ENCODE measurements around the gene FOXL3.

FOXL3 gene

GRCh38 chr7:252981-253380, 37.0 kb upstream of the FOXL3 start:
- Histone ChIP-seq H3K36me3 (ENCODE audit: insufficient read depth, low read length) (no peaks in the 10 kb centered on the region), H3K4me3 (no peak overlapping the region), H3K9ac (ENCODE audit: insufficient read length) (no peak overlapping the region), H3K9me3 (ENCODE audit: low read depth, low read length) (no peaks in the 10 kb centered on the region), H3K27ac (no peak overlapping the region)
- TF ChIP-seq EZH2 (IDR thresholded peaks at IDR 0.05) (no peak), POLR2AphosphoS5 (IDR thresholded peaks at IDR 0.05; ENCODE audit: borderline replicate concordance, low read depth, low read length) (no peak), FOXP2 (optimal IDR thresholded peaks at IDR 0.05; ENCODE audit: control extremely low read depth, extremely low read length, insufficient read depth) (no peak)
- DNase-seq (ENCODE audit: low read depth, low spot score): no peak

GRCh38 chr7:253581-254336, 36.2 kb upstream of the FOXL3 start:
- H3K27ac ChIP-seq: no peak overlapping the region
- no peaks in the 10 kb centered on the region for H3K9me3 ChIP-seq (ENCODE audit: low read depth, low read length)
- H3K4me3 ChIP-seq: no peak overlapping the region
- TF ChIP-seq FOXP2 (optimal IDR thresholded peaks at IDR 0.05; ENCODE audit: control extremely low read depth, extremely low read length, insufficient read depth): no peak
- no peak for TF ChIP-seq EZH2 (IDR thresholded peaks at IDR 0.05)
- TF ChIP-seq POLR2AphosphoS5 (IDR thresholded peaks at IDR 0.05; ENCODE audit: borderline replicate concordance, low read depth, low read length): no peak
- DNase-seq (ENCODE audit: low read depth, low spot score): no peak
- H3K9ac ChIP-seq (ENCODE audit: insufficient read length): no peak overlapping the region
- no peaks in the 10 kb centered on the region for H3K36me3 ChIP-seq (ENCODE audit: insufficient read depth, low read length)

- no peak for DNase-seq (ENCODE audit: low read depth, low spot score)
- Histone ChIP-seq H3K36me3 (ENCODE audit: insufficient read depth, low read length) (no peaks in the 10 kb centered on the region), H3K9me3 (ENCODE audit: low read depth, low read length) (no peaks in the 10 kb centered on the region), H3K4me3 (no peak overlapping the region), H3K9ac (ENCODE audit: insufficient read length) (no peak overlapping the region), H3K27ac (no peak overlapping the region)
- TF ChIP-seq POLR2AphosphoS5 (IDR thresholded peaks at IDR 0.05; ENCODE audit: borderline replicate concordance, low read depth, low read length) (no peak), FOXP2 (optimal IDR thresholded peaks at IDR 0.05; ENCODE audit: control extremely low read depth, extremely low read length, insufficient read depth) (no peak), EZH2 (IDR thresholded peaks at IDR 0.05) (no peak)
Measured at GRCh38 chr7:254337-255037, 35.5 kb upstream of the FOXL3 start.

DNA sequence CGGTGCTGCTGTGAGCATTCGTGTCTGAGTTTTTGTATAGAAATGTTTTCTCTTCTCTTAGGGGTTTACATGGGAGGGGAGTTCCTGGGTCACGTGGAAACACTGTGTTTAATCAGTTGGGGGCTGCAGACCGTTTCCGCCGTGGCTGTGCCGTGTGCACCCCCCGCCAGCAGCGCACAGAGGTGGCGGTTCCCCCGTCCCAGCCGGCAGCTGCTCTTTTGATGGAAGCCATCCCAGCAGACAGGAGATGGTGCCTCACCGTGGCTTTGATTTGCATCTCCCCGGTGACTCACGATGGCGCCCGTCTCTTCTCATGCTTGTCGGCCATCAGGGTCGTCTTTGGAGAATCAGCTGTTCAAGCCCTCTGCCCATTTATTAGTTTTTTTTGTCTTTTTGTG, 34.9 kb upstream of the FOXL3 start:
- TF ChIP-seq FOXP2 (optimal IDR thresholded peaks at IDR 0.05; ENCODE audit: control extremely low read depth, extremely low read length, insufficient read depth) (no peak), POLR2AphosphoS5 (IDR thresholded peaks at IDR 0.05; ENCODE audit: borderline replicate concordance, low read depth, low read length) (no peak), EZH2 (IDR thresholded peaks at IDR 0.05) (no peak)
- Histone ChIP-seq H3K9ac (ENCODE audit: insufficient read length) (no peak overlapping the region), H3K36me3 (ENCODE audit: insufficient read depth, low read length) (no peaks in the 10 kb centered on the region), H3K4me3 (no peak overlapping the region), H3K9me3 (ENCODE audit: low read depth, low read length) (no peaks in the 10 kb centered on the region), H3K27ac (no peak overlapping the region)
- DNase-seq (ENCODE audit: low read depth, low spot score): no peak

- Histone ChIP-seq H3K27ac (no peak overlapping the region), H3K9ac (ENCODE audit: insufficient read length) (no peak overlapping the region), H3K36me3 (ENCODE audit: insufficient read depth, low read length) (no peaks in the 10 kb centered on the region), H3K9me3 (ENCODE audit: low read depth, low read length) (no peaks in the 10 kb centered on the region), H3K4me3 (no peak overlapping the region)
- no peak for DNase-seq (ENCODE audit: low read depth, low spot score)
- TF ChIP-seq EZH2 (IDR thresholded peaks at IDR 0.05): no peak
- no peak for TF ChIP-seq FOXP2 (optimal IDR thresholded peaks at IDR 0.05; ENCODE audit: control extremely low read depth, extremely low read length, insufficient read depth)
- TF ChIP-seq POLR2AphosphoS5 (IDR thresholded peaks at IDR 0.05; ENCODE audit: borderline replicate concordance, low read depth, low read length): no peak
Measured at GRCh38 chr7:255721-256361, 34.1 kb upstream of the FOXL3 start.

DNA sequence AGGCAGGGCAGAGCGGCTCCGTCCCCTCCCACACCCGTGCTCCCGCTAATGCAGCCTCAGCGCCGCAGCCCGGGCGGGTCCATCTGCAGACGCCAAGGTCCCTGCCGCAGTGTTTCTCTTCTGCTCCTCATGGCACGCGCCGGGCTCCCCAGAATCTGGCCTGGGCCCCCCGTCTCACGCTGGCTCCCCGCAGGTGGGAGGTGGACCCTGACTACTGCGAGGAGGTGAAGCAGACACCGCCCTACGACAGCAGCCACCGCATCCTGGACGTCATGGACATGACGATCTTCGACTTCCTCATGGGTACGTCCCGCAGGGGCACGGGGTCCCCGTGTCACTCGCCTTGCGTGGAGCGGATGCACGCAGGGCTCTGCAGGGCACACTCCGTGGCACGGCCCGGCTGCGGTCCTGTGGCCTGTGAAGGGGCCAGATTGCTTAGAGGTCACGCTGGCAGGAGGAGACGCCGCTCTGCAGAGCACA, 33.5 kb upstream of the FOXL3 start:
- Histone ChIP-seq H3K4me3 (no peak overlapping the region), H3K9ac (ENCODE audit: insufficient read length) (no peak overlapping the region), H3K27ac (no peak overlapping the region), H3K9me3 (ENCODE audit: low read depth, low read length) (no peaks in the 10 kb centered on the region), H3K36me3 (ENCODE audit: insufficient read depth, low read length) (no peaks in the 10 kb centered on the region)
- TF ChIP-seq FOXP2 (optimal IDR thresholded peaks at IDR 0.05; ENCODE audit: control extremely low read depth, extremely low read length, insufficient read depth): no peak
- TF ChIP-seq POLR2AphosphoS5 (IDR thresholded peaks at IDR 0.05; ENCODE audit: borderline replicate concordance, low read depth, low read length): no peak
- no peak for TF ChIP-seq EZH2 (IDR thresholded peaks at IDR 0.05)
- no peak for DNase-seq (ENCODE audit: low read depth, low spot score)

DNA sequence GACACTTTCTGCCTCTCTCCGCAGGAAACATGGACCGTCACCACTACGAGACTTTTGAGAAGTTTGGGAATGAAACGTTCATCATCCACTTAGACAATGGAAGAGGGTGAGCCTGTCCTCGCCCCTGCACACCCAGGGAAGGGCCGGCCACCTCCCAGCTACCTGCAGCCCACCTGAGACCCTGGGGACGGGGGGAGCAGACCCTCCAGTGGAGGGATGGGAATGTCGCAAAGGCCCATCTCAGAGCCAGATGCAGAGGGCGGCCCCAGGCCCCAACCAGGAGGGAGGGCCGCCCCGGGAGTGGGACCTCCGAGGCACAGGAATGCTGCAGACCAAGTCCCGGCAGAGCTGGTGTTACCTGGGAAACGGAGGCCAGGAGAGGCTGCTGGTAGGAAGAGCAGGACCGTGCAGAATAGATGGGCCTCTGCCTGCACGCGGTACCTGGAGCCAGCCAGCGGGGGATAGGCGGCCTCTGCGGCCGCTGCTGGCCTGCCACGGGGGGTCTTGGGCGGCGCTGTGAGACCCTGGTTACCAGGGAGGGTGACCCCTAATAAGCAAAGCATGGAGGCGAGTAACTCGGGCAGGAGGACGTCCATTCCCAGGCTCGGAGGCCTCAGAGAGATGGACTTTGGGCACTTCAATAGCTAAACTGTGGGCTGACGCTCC, 32.9 kb upstream of the FOXL3 start:
- no peak for DNase-seq (ENCODE audit: low read depth, low spot score)
- TF ChIP-seq FOXP2 (optimal IDR thresholded peaks at IDR 0.05; ENCODE audit: control extremely low read depth, extremely low read length, insufficient read depth): no peak
- no peak for TF ChIP-seq POLR2AphosphoS5 (IDR thresholded peaks at IDR 0.05; ENCODE audit: borderline replicate concordance, low read depth, low read length)
- TF ChIP-seq EZH2 (IDR thresholded peaks at IDR 0.05): no peak
- no peaks in the 10 kb centered on the region for H3K9me3 ChIP-seq (ENCODE audit: low read depth, low read length)
- no peak overlapping the region for H3K27ac ChIP-seq
- H3K4me3 ChIP-seq: no peak overlapping the region
- H3K36me3 ChIP-seq (ENCODE audit: insufficient read depth, low read length): no peaks in the 10 kb centered on the region
- H3K9ac ChIP-seq (ENCODE audit: insufficient read length): no peak overlapping the region

DNA sequence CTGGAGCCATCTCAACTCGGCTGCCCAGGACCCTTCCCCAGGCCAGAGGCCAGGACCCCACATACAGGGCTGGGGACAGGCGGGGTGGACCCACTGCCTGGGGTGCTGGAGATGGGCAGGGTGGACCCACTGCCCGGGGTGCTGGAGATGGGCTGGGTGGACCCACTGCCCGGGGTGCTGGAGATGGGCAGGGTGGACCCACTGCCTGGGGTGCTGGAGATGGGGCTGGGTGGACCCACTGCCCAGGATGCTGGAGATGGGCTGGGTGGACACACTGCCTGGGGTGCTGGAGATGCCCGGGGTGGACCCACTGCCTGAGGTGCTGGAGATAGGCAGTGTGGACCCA, 32.4 kb upstream of the FOXL3 start:
- no peaks in the 10 kb centered on the region for H3K36me3 ChIP-seq (ENCODE audit: insufficient read depth, low read length)
- no peak overlapping the region for H3K27ac ChIP-seq
- no peak for DNase-seq (ENCODE audit: low read depth, low spot score)
- no peaks in the 10 kb centered on the region for H3K9me3 ChIP-seq (ENCODE audit: low read depth, low read length)
- no peak overlapping the region for H3K4me3 ChIP-seq
- no peak for TF ChIP-seq EZH2 (IDR thresholded peaks at IDR 0.05)
- TF ChIP-seq POLR2AphosphoS5 (IDR thresholded peaks at IDR 0.05; ENCODE audit: borderline replicate concordance, low read depth, low read length): no peak
- no peak for TF ChIP-seq FOXP2 (optimal IDR thresholded peaks at IDR 0.05; ENCODE audit: control extremely low read depth, extremely low read length, insufficient read depth)
- no peak overlapping the region for H3K9ac ChIP-seq (ENCODE audit: insufficient read length)
